ENCODE data around the gene CNIH2.

DNA sequence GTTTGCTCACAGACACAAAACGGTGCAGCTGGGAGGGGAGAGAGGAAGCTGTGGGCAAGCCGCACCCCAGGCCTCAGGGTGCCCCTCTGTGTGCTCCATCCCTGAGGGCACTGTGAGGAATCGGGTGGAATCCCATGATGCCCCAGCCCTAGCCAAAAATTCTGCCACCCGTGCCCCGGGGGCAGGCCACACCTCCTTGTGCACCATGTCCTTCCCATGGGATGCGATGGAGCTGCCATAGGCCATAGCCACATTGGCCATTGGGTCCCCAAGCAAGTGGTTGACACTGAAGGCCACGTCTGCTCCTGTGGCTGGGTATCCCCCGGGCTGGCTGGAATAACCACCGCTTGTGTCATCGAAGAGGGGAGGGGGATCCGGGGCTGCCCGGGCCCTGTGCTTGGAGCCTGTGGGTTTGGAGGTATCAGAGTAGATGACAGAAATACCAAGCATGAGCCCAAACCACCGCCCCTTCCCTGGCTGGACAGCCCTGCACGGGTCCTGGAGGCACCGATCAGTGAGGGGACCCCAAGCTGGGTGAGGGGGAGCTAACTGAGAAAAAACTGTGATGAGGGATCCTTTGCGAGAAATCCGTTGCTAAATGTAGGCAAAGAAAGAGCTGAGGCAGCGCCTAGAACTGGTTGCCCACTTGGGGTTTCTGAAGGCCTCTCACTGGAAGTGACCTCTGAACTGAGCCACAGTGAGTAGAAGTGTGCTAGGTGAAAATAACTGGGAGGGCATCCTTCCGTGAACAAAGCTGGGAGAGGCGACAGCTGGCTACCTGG, 10.1 kb downstream of the CNIH2 start:
- TF ChIP-seq, protein P1, sequence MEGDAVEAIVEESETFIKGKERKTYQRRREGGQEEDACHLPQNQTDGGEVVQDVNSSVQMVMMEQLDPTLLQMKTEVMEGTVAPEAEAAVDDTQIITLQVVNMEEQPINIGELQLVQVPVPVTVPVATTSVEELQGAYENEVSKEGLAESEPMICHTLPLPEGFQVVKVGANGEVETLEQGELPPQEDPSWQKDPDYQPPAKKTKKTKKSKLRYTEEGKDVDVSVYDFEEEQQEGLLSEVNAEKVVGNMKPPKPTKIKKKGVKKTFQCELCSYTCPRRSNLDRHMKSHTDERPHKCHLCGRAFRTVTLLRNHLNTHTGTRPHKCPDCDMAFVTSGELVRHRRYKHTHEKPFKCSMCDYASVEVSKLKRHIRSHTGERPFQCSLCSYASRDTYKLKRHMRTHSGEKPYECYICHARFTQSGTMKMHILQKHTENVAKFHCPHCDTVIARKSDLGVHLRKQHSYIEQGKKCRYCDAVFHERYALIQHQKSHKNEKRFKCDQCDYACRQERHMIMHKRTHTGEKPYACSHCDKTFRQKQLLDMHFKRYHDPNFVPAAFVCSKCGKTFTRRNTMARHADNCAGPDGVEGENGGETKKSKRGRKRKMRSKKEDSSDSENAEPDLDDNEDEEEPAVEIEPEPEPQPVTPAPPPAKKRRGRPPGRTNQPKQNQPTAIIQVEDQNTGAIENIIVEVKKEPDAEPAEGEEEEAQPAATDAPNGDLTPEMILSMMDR (IDR thresholded peaks at IDR 0.05; ENCODE audit: low read depth, low read length), result no peak
- no peak for TF ChIP-seq POLR2A (IDR thresholded peaks at IDR 0.05; ENCODE audit: extremely low read depth, insufficient read length)
